B cell (primary cell): ENCODE measurements around the gene DNMBP. TPM values are rescaled to one million over a fixed set of nuclear protein-coding genes. Genes with fewer than 3 reads are reported as not detected.

ENCODE experiments used
- ATAC-seq: fragments of 200-7000 bp; cut with Tn5 transposase; one replicate; pipeline ENCODE4 v1.10.0; 2021; ENCODE audit warnings: low read depth, mild to moderate bottlenecking, moderate number of reproducible peaks, moderate library complexity
- CTCF ChIA-PET: fragments of 350-600 bp; sonication (Branson Sonifier 250); formaldehyde crosslinking; loops from one replicate; lab custom pipeline; 2021; ENCODE audit warnings: antibody characterized with exemption, inconsistent platforms; lab: Charles Lee
- POLR2A ChIA-PET: fragments of 350-600 bp; sonication (Branson Sonifier 250); formaldehyde crosslinking; loops from one replicate; lab custom pipeline; 2021; ENCODE audit warnings: antibody characterized with exemption; lab: Charles Lee
- DNase-seq: peaks from one replicate; pipeline ENCODE4 v3.0.0; 2013
- H2AFZ ChIP-seq: 2 replicates; pipeline ENCODE4 v1.6.1; 2012; ENCODE audit warnings: mild to moderate bottlenecking, low read depth, low read length; ENCODE audit not compliant: insufficient read depth, poor library complexity, severe bottlenecking
- H3K27ac ChIP-seq, 2 donors: 1 replicate in 1 of 2; 2 replicates in 1 of 2; pipeline ENCODE4 v1.5.1; 2012 to 2013; ENCODE audit warnings: low read length in 2 of 2, mild to moderate bottlenecking in 2 of 2, moderate library complexity in 1 of 2
- H3K27me3 ChIP-seq, 4 experiments: fragments of 200-600 bp in 1 of 4; sonication (generic) in 1 of 4; replicated peaks in 1 of 4; 1 replicate in 2 of 4; 2 replicates in 2 of 4; pipeline versions ENCODE4 v1.6.1 to v1.7.0; 2013 to 2016; ENCODE audit warnings: low read length in 3 of 4, mild to moderate bottlenecking in 2 of 4, mixed read lengths in 1 of 4, moderate library complexity in 1 of 4; ENCODE audit not compliant: insufficient read depth in 4 of 4, control insufficient read depth in 3 of 4; ENCODE audit errors: control extremely low read depth in 1 of 4
- H3K36me3 ChIP-seq, 2 experiments: replicated peaks in 1 of 2; 1 replicate in 1 of 2; 2 replicates in 1 of 2; pipeline versions ENCODE4 v1.6.1 to v1.7.1; 2013; ENCODE audit warnings: low read length in 1 of 2; ENCODE audit not compliant: insufficient read depth in 2 of 2, control insufficient read depth in 1 of 2; ENCODE audit errors: control extremely low read depth in 1 of 2, extremely low read depth in 1 of 2
- H3K4me1 ChIP-seq, 2 donors: fragments of 200-600 bp in 1 of 2; sonication (generic) in 1 of 2; 1 replicate in 1 of 2; 2 replicates in 1 of 2; pipeline versions ENCODE4 v1.5.1 to v1.6.1; 2013 to 2017; ENCODE audit warnings: low read length in 2 of 2; ENCODE audit not compliant: control insufficient read depth in 2 of 2, insufficient read depth in 2 of 2
- H3K4me2 ChIP-seq: replicated peaks from 2 replicates; pipeline ENCODE3; 2012; ENCODE audit warnings: mild to moderate bottlenecking, low read depth, low read length; ENCODE audit not compliant: poor library complexity, severe bottlenecking
- H3K4me3 ChIP-seq, 5 experiments: fragments of 200-600 bp in 1 of 5; sonication (generic) in 1 of 5; 1 replicate in 3 of 5; 2 replicates in 2 of 5; pipeline versions ENCODE4 v1.5.1 to v1.7.0; 2011 to 2016; ENCODE audit warnings: low read length in 4 of 5, mild to moderate bottlenecking in 4 of 5, low read depth in 2 of 5, control low read depth in 1 of 5, moderate library complexity in 1 of 5; ENCODE audit not compliant: insufficient read depth in 1 of 5; ENCODE audit errors: control extremely low read depth in 1 of 5, extremely low read depth in 1 of 5
- H3K79me2 ChIP-seq: fragments of 200-600 bp; sonication (generic); one replicate; pipeline ENCODE4 v1.6.0; 2016; ENCODE audit warnings: low read length; ENCODE audit not compliant: control insufficient read depth, insufficient read depth
- H3K9ac ChIP-seq: fragments of 200-600 bp; sonication (generic); 2 replicates; pipeline ENCODE4 v1.6.1; 2017; ENCODE audit warnings: mild to moderate bottlenecking, low read length, moderate library complexity
- H3K9me3 ChIP-seq, 3 donors: one replicate each; pipeline versions ENCODE4 v1.6.1 to v1.7.1; 2013; ENCODE audit warnings: low read length in 2 of 3; ENCODE audit not compliant: control insufficient read depth in 2 of 3, insufficient read depth in 1 of 3; ENCODE audit errors: control extremely low read depth in 1 of 3
- H4K20me1 ChIP-seq: 2 replicates; pipeline ENCODE4 v1.6.0; 2012; ENCODE audit warnings: mild to moderate bottlenecking, low read length; ENCODE audit not compliant: insufficient read depth, control insufficient read depth, poor library complexity, severe bottlenecking
- H3K27ac Mint-ChIP-seq: one replicate; pipeline ENCODE4 v1.8.0; 2021; ENCODE audit warnings: mixed read lengths
- H3K27me3 Mint-ChIP-seq: one replicate; pipeline ENCODE4 v1.8.0; 2021; ENCODE audit warnings: mixed read lengths
- H3K4me1 Mint-ChIP-seq: one replicate; pipeline ENCODE4 v1.8.0; 2021; ENCODE audit warnings: mixed read lengths
- H3K4me3 Mint-ChIP-seq: one replicate; pipeline ENCODE4 v1.8.0; 2021; ENCODE audit warnings: mixed read lengths
- H3K9me3 Mint-ChIP-seq: one replicate; pipeline ENCODE4 v1.8.0; 2022; ENCODE audit warnings: mixed read lengths; ENCODE audit not compliant: insufficient read depth
- CTCF ChIP-seq: fragments of 200-600 bp; IDR thresholded peaks from one replicate; pipeline ENCODE4 v1.8.0; 2022; ENCODE audit warnings: antibody characterized with exemption, mild to moderate bottlenecking
- EZH2 ChIP-seq: IDR thresholded peaks from 2 replicates; pipeline ENCODE4 v1.6.1; 2012; ENCODE audit warnings: borderline replicate concordance, low read depth, mild to moderate bottlenecking, moderate library complexity, low read length; ENCODE audit not compliant: insufficient read depth, poor library complexity, severe bottlenecking
- WGBS: methylation state at CpG from one replicate; pipeline ENCODE4 v1.1.5; 2013; ENCODE audit warnings: missing lambda C conversion rate; ENCODE audit not compliant: insufficient coverage; 5-methylcytosine and 5-hydroxymethylcytosine counted together
- intact Hi-C: fragments of 100-400 bp; cut with micrococcal nuclease; formaldehyde crosslinking; loops from one replicate; pipeline ENCODE4 v1.10.0; 2022
- polyA plus RNA-seq: library from polyadenylated mRNA; depleted of rRNA; stranded (reverse); fragments of >200 nt; gene quantifications from 2 replicates; pipeline ENCODE4 v1.2.3, GENCODE V29; 2012
- total RNA-seq, 2 donors: library from RNA; stranded (reverse); fragments of 120-200 nt in 1 of 2; gene quantifications; 1 replicate in 1 of 2; 2 replicates in 1 of 2; pipeline versions ENCODE4 v1.2.3 to v1.2.4, GENCODE V29; 2013 to 2022

DNMBP gene
- total and polyA plus RNA-seq, 2 donors (not counting 1 experiment from before 2014, with no cell fraction given) = 12.8 to 22.6 TPM

- intact Hi-C loops = no loop called here
- Histone ChIP-seq H4K20me1 (peaks cover 6% of the 10 kb centered on the region), H3K4me1 (peaks cover 26 to 32% of the 10 kb centered on the region in 2 donors), H3K79me2 (peaks cover 92% of the 10 kb centered on the region), H3K9me3 (peaks cover 0 to 4% (median 0%) of the 10 kb centered on the region in 3 donors), H3K4me2 (peak overlapping the region; percentile 29), H2AFZ (no peak overlapping the region), H3K27ac (peak overlapping the region in 1 of 2 donors; percentile 91), H3K27me3 (no peaks in the 10 kb centered on the region), H3K9ac (no peak overlapping the region), H3K4me3 (no peak overlapping the region), H3K36me3 (peaks cover 0 to 3% of the 10 kb centered on the region in 2 experiments)
- no peaks in the 10 kb centered on the region for H3K9me3 Mint-ChIP-seq
- TF ChIP-seq CTCF = no peak
- no peak for TF ChIP-seq EZH2
- POLR2A ChIA-PET = no interaction called here
- 100% methylated on average over 2 of the region's 3 CpGs for WGBS
- H3K27me3 Mint-ChIP-seq = no peaks in the 10 kb centered on the region
- ATAC-seq = no peak
- peak overlapping the region; percentile 93 for H3K27ac Mint-ChIP-seq
- DNase-seq = no peak
- CTCF ChIA-PET = interaction anchor here (1.3 to 6.2 kb wide), 4 partner anchors 12 to 150 kb away, joined by 5 to 75 read pairs (median 6); partner anchors contain the start of gene DNMBP
- H3K4me3 Mint-ChIP-seq = no peak overlapping the region
- peaks cover 58% of the 10 kb centered on the region for H3K4me1 Mint-ChIP-seq
Observed at GRCh38 chr10:99995713-99996112, 14.0 kb downstream of the DNMBP start.

DNA sequence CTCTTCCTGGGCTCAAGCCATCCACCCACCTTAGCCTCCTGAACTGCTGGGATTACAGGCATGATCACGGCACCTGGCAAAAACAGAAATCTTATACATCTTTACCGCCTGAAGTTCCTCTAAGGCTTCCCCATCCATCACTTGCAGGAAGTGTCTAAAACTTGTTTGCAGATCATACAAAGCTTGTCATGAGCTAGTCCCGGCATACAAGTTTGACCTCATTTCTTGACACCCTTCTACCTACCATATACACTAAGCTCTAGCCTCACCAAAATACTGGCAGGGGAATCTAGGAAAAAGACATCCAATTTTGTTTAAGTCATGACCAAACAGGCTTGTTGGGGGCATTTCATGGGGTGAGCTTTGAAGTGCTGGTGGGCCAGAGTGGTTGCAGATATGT lies 14.5 kb downstream of the DNMBP start:
- H3K79me2 ChIP-seq = peaks cover 89% of the 10 kb centered on the region

More for the DNA sequence above, 14.5 kb downstream of the DNMBP start:
- Mint-ChIP-seq H3K4me1 (peaks cover 55% of the 10 kb centered on the region), H3K27ac (peak overlapping the region; percentile 93), H3K27me3 (no peaks in the 10 kb centered on the region), H3K4me3 (peak overlapping the region; percentile 51), H3K9me3 (no peaks in the 10 kb centered on the region)
- Histone ChIP-seq H3K9me3 (peaks cover 0 to 4% (median 0%) of the 10 kb centered on the region in 3 donors), H3K4me1 (peaks cover 26 to 32% of the 10 kb centered on the region in 2 donors), H3K27me3 (no peaks in the 10 kb centered on the region), H3K4me2 (peak overlapping the region; percentile 29), H4K20me1 (peaks cover 1% of the 10 kb centered on the region), H3K4me3 (no peak overlapping the region), H3K27ac (peak overlapping the region; percentile 77 to 91), H3K36me3 (peaks cover 0 to under 1% of the 10 kb centered on the region in 2 experiments), H2AFZ (no peak overlapping the region), H3K9ac (no peak overlapping the region)
- intact Hi-C loops = no loop called here
- TF ChIP-seq CTCF = no peak
- 24% methylated on average over 3 of the region's 3 CpGs for WGBS
- ChIA-PET CTCF (interaction anchor here (1.3 to 6.2 kb wide), 6 partner anchors 10 to 149 kb away, joined by 3 to 75 read pairs (median 5); partner anchors contain the start of gene DNMBP), POLR2A (no interaction called here)
- DNase-seq (no peak), ATAC-seq (no peak)
